Measurements from ENCODE around the gene CENPV.
"Not testable (repeated sequence)": the region's sequence is repeated elsewhere in the genome, so short reads cannot be mapped to it uniquely, and the experiment has no call there.

The CENPV gene

GRCh38 chr17:16306211-16306610 is 47.1 kb downstream of the CENPV start:
- DNase-seq = no peak

- no peak for DNase-seq
These were observed 48.4 kb downstream of the CENPV start for GRCh38 chr17:16304830-16305229.

- no peak for DNase-seq
These were observed 50.4 kb downstream of the CENPV start for GRCh38 chr17:16302856-16303255.

- DNase-seq = no peak
These were observed 51.1 kb downstream of the CENPV start for GRCh38 chr17:16301963-16302855.

GRCh38 chr17:16300554-16300953 is 52.7 kb downstream of the CENPV start:
- no peak for DNase-seq

- DNase-seq = no peak
These were observed 55.1 kb downstream of the CENPV start for GRCh38 chr17:16298140-16298662.

- no peak for DNase-seq
These were observed 55.7 kb downstream of the CENPV start for GRCh38 chr17:16297367-16298139.

- DNase-seq = not testable (repeated sequence)
These were observed 57.2 kb downstream of the CENPV start for GRCh38 chr17:16296072-16296471.

- no peak for DNase-seq
These were observed 58.7 kb downstream of the CENPV start for GRCh38 chr17:16294560-16294959.

- no peak for DNase-seq
These were observed 59.3 kb downstream of the CENPV start for GRCh38 chr17:16293931-16294330.

All from stimulated activated CD4-positive, alpha-beta T cell treated with anti-CD3 and anti-CD28 coated beads, Interleukin-12 subunit alpha, Interleukin-12 subunit beta, amount 100 ng/mL, for 4 hours (primary cell).